Esophagus muscularis mucosa (tissue), 4 donors: ENCODE results near the gene PSG3. TPM values are rescaled to one million over a fixed set of nuclear protein-coding genes. Genes with fewer than 3 reads are reported as not detected.
"Not testable (repeated sequence)": the region's sequence is repeated elsewhere in the genome, so short reads cannot be mapped to it uniquely, and the experiment has no call there.

Experiments used
- DNase-seq: peaks from one replicate; pipeline ENCODE4 v3.0.0-alpha.2; 2017; ENCODE audit errors: extremely low spot score
- H3K27ac ChIP-seq, 4 donors: fragments of 200-600 bp; sonication (generic); replicated peaks in 1 of 4; 1 replicate in 3 of 4; 2 replicates in 1 of 4; pipeline ENCODE4 v1.5.1; 2016 to 2019; ENCODE audit warnings: mild to moderate bottlenecking in 1 of 4
- H3K27me3 ChIP-seq, 4 donors: fragments of 200-600 bp; sonication (generic); one replicate each; pipeline versions ENCODE4 v1.5.1 to v1.6.0; 2016 to 2019
- H3K36me3 ChIP-seq, 4 donors: fragments of 200-600 bp; sonication (generic); one replicate each; pipeline ENCODE4 v1.5.1; 2016 to 2019
- H3K4me1 ChIP-seq, 4 donors: fragments of 200-600 bp; sonication (generic); one replicate each; pipeline ENCODE4 v1.5.1; 2016 to 2019
- H3K4me3 ChIP-seq, 4 donors: fragments of 200-600 bp; sonication (generic); 1 replicate in 2 of 4; 2 replicates in 2 of 4; pipeline ENCODE4 v1.5.1; 2016 to 2019; ENCODE audit warnings: mild to moderate bottlenecking in 4 of 4, moderate library complexity in 1 of 4
- H3K9me3 ChIP-seq, 4 donors: fragments of 200-600 bp; sonication (generic); 1 replicate in 3 of 4; 2 replicates in 1 of 4; pipeline ENCODE4 v1.5.1; 2016 to 2019
- CTCF ChIP-seq, 3 experiments: fragments of 200-600 bp in 2 of 3; fragments of 450-650 bp in 1 of 3; sonication (generic) in 2 of 3; IDR thresholded peaks; one replicate each; pipeline ENCODE4 v1.5.1; 2017 to 2019; ENCODE audit warnings: antibody characterized with exemption in 3 of 3, mild to moderate bottlenecking in 2 of 3, moderate library complexity in 1 of 3
- EP300 ChIP-seq: sonication (generic); formaldehyde crosslinking; IDR thresholded peaks from one replicate; pipeline ENCODE4 v1.6.1; 2017; ENCODE audit warnings: antibody characterized with exemption
- POLR2A ChIP-seq: fragments of 450-650 bp; IDR thresholded peaks from one replicate; pipeline ENCODE4 v1.6.1; 2017; ENCODE audit warnings: antibody characterized with exemption, moderate library complexity, mild to moderate bottlenecking, low read depth
- POLR2AphosphoS5 ChIP-seq, 2 donors: sonication (generic); formaldehyde crosslinking; IDR thresholded peaks; one replicate each; pipeline ENCODE4 v1.6.1; 2017; ENCODE audit warnings: antibody characterized with exemption in 2 of 2
- WGBS: methylation state at CpG from one replicate; pipeline ENCODE4 v1.1.5; 2018; 5-methylcytosine and 5-hydroxymethylcytosine counted together
- intact Hi-C: fragments of 100-400 bp; cut with DNase I; formaldehyde crosslinking; loops from one replicate; pipeline ENCODE4 v1.15.1; 2023
- total RNA-seq, 4 donors: library from RNA; depleted of rRNA; stranded (reverse); fragments of >200 nt; gene quantifications; one replicate each; pipeline versions ENCODE4 v1.1.0 to v1.2.1, GENCODE V29; 2016

Gene PSG3
- total RNA-seq, 4 donors from 2014 or later: not detected

- no peaks in the 10 kb centered on the region for H3K36me3 ChIP-seq
- intact Hi-C loops: no loop called here
- no peak overlapping the region for H3K4me3 ChIP-seq
- H3K27ac ChIP-seq: no peak overlapping the region
- no peak for DNase-seq
- peaks cover 0 to 36% (median 4%) of the 10 kb centered on the region in 4 donors for H3K27me3 ChIP-seq
- TF ChIP-seq CTCF (IDR thresholded peaks at IDR 0.05) (no peak), POLR2A (no peak), POLR2AphosphoS5 (IDR thresholded peaks at IDR 0.05) (no peak), EP300 (no peak)
- H3K9me3 ChIP-seq: no peaks in the 10 kb centered on the region
- 81% methylated on average over 12 of the region's 12 CpGs for WGBS
- H3K4me1 ChIP-seq: no peaks in the 10 kb centered on the region
These were observed 44.3 kb downstream of the PSG3 start for GRCh38 chr19:42695811-42696503.

- no peaks in the 10 kb centered on the region for H3K4me1 ChIP-seq
- no peaks in the 10 kb centered on the region for H3K36me3 ChIP-seq
- TF ChIP-seq POLR2AphosphoS5 (IDR thresholded peaks at IDR 0.05) (no peak), POLR2A (no peak), CTCF (IDR thresholded peaks at IDR 0.05) (peak in 1 of 3 experiments; percentile 39), EP300 (no peak)
- H3K27me3 ChIP-seq: peaks cover 0 to 36% (median 4%) of the 10 kb centered on the region in 4 donors
- H3K9me3 ChIP-seq: no peaks in the 10 kb centered on the region
- intact Hi-C loops: no loop called here
- H3K27ac ChIP-seq: no peak overlapping the region
- WGBS: 21% methylated on average over 5 of the region's 5 CpGs
- no peak for DNase-seq
- H3K4me3 ChIP-seq: no peak overlapping the region
These were observed 46.4 kb downstream of the PSG3 start for GRCh38 chr19:42693760-42694350.

GRCh38 chr19:42683917-42684513, 56.3 kb downstream of the PSG3 start:
- Histone ChIP-seq H3K9me3 (peaks cover 0 to 42% (median 16%) of the 10 kb centered on the region in 4 donors), H3K4me3 (no peak overlapping the region), H3K27ac (no peak overlapping the region), H3K27me3 (no peaks in the 10 kb centered on the region), H3K36me3 (no peaks in the 10 kb centered on the region), H3K4me1 (no peaks in the 10 kb centered on the region)
- intact Hi-C loops: no loop called here
- TF ChIP-seq POLR2AphosphoS5 (IDR thresholded peaks at IDR 0.05) (no peak), POLR2A (no peak), CTCF (IDR thresholded peaks at IDR 0.05) (peak; percentile 45 to 69 (median 51)), EP300 (no peak)
- 92% methylated on average over 2 of the region's 2 CpGs for WGBS
- no peak for DNase-seq

- intact Hi-C loops, H3K4me1 ChIP-seq, DNase-seq, H3K36me3 ChIP-seq, H3K27ac ChIP-seq, H3K27me3 ChIP-seq, H3K4me3 ChIP-seq: not testable (repeated sequence)
- 93% methylated on average over 5 of the region's 27 CpGs for WGBS
- H3K9me3 ChIP-seq: peaks cover 0 to 11% (median 6%) of the 10 kb centered on the region in 4 donors
These were observed 64.0 kb downstream of the PSG3 start for GRCh38 chr19:42676326-42676725.

- 76% methylated on average over 1 of the region's 1 CpG for WGBS
- H3K4me3 ChIP-seq, H3K36me3 ChIP-seq, intact Hi-C loops, DNase-seq, H3K4me1 ChIP-seq, H3K27me3 ChIP-seq, H3K27ac ChIP-seq: not testable (repeated sequence)
- H3K9me3 ChIP-seq: peaks cover 0 to 11% (median 6%) of the 10 kb centered on the region in 4 donors
These were observed 65.7 kb downstream of the PSG3 start for GRCh38 chr19:42674549-42674948.

Other genes with a start within 250 kb of the PSG3 start
- gene CEACAM1, start 212.0 kb downstream of the PSG3 start, total RNA-seq: 1 to 10 TPM; 1.2 to 3.1 (median 1.7) TPM
- under 1 TPM in 1 of 4 donors, not detected in 3; 0.17 TPM for gene CEACAM8, start 145.6 kb downstream of the PSG3 start, total RNA-seq
- not detected for gene PSG8, start 25.2 kb upstream of the PSG3 start, total RNA-seq
- gene PSG1, start 139.2 kb upstream of the PSG3 start, total RNA-seq: under 1 TPM in 1 of 4 donors, not detected in 3; 0.29 TPM
- gene PSG6, start 177.4 kb upstream of the PSG3 start, total RNA-seq: not detected
- gene PSG7, start 196.7 kb upstream of the PSG3 start, total RNA-seq: not detected